RWPE2 (cell line): ENCODE results near the gene HEMGN.
"Not testable (repeated sequence)": the region's sequence is repeated elsewhere in the genome, so short reads cannot be mapped to it uniquely, and the experiment has no call there.

ENCODE experiments used
- ATAC-seq: fragments of 200-7000 bp; cut with Tn5 transposase; 3 replicates; pipeline ENCODE4 v1.9.1; 2021; ENCODE audit warnings: low read depth
- DNase-seq: peaks from one replicate; pipeline ENCODE4 v3.0.0-alpha.2; 2020; ENCODE audit warnings: low spot score
- H3K27ac ChIP-seq: fragments of 450-650 bp; 2 replicates; pipeline ENCODE4 v1.5.1; 2017; ENCODE audit warnings: mild to moderate bottlenecking; ENCODE audit not compliant: poor library complexity, severe bottlenecking
- H3K27me3 ChIP-seq: fragments of 250-450 bp; sonication (Bioruptor Pico); 2 replicates; pipeline ENCODE4 v1.5.1; 2021; ENCODE audit warnings: mild to moderate bottlenecking, moderate library complexity; ENCODE audit not compliant: insufficient read depth, poor library complexity, severe bottlenecking
- H3K36me3 ChIP-seq: fragments of 250-450 bp; sonication (Bioruptor Pico); 2 replicates; pipeline ENCODE4 v1.5.1; 2020; ENCODE audit warnings: low read depth, mild to moderate bottlenecking, moderate library complexity
- H3K4me1 ChIP-seq: fragments of 250-450 bp; sonication (Bioruptor Pico); 2 replicates; pipeline ENCODE4 v1.5.1; 2021; ENCODE audit warnings: mild to moderate bottlenecking, moderate library complexity; ENCODE audit not compliant: insufficient read depth, poor library complexity, severe bottlenecking
- H3K4me3 ChIP-seq: fragments of 250-450 bp; sonication (Bioruptor Pico); 2 replicates; pipeline ENCODE4 v1.5.1; 2021; ENCODE audit warnings: mild to moderate bottlenecking, moderate library complexity; ENCODE audit not compliant: severe bottlenecking
- H3K9me3 ChIP-seq: fragments of 250-450 bp; sonication (Bioruptor Pico); 2 replicates; pipeline ENCODE4 v1.5.1; 2021; ENCODE audit warnings: mild to moderate bottlenecking, moderate library complexity; ENCODE audit not compliant: severe bottlenecking
- CTCF ChIP-seq: fragments of 450-650 bp; IDR thresholded peaks from one replicate; pipeline ENCODE4 v1.5.1; 2017; ENCODE audit warnings: mild to moderate bottlenecking, moderate library complexity; ENCODE audit not compliant: poor library complexity, severe bottlenecking

The HEMGN gene

GRCh38 chr9:97980479-97980803 is 42.5 kb upstream of the HEMGN start:
- H3K27me3 ChIP-seq: no peaks in the 10 kb centered on the region
- H3K9me3 ChIP-seq: no peaks in the 10 kb centered on the region
- no peaks in the 10 kb centered on the region for H3K36me3 ChIP-seq
- H3K4me1 ChIP-seq: peaks cover under 1% of the 10 kb centered on the region
- DNase-seq (no peak), ATAC-seq (no peak)
- no peak overlapping the region for H3K4me3 ChIP-seq
- no peak for TF ChIP-seq CTCF
- H3K27ac ChIP-seq: no peak overlapping the region

DNA sequence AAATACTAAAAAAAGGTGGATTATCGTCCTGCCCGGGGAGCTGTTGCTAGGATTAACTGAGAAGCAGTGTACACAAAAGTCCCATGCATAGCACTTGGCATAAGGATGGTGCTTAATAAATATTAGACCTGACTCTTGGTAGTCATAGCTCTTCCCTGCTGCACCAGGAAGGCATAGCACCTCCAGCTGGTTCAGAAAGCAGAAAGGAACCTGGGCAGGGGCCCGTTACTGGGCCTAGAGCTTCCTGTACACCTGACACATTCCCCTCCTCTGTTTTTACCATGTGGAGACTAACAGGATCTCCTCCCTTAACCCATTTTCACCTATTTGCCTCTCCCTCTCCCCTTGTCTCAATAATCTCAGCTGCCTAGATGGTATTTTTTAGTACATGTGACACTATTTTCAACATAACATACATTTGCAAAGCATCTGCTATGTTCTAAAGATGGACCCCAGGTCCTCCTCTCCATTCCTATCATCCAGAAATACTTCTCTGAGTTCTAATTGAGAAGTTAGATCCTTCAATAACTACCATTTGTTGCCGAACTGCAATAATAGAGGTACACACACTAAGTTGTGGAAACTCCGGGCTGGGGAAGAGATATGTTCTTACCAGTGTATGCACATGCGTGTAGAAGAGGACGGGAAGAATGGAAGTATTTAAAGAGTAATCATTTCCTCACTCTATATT is 42.0 kb upstream of the HEMGN start:
- ATAC-seq: no peak
- no peak overlapping the region for H3K4me3 ChIP-seq
- H3K4me1 ChIP-seq: no peaks in the 10 kb centered on the region
- TF ChIP-seq CTCF: no peak
- H3K9me3 ChIP-seq: no peaks in the 10 kb centered on the region
- no peaks in the 10 kb centered on the region for H3K27me3 ChIP-seq
- H3K36me3 ChIP-seq: no peaks in the 10 kb centered on the region
- no peak for DNase-seq
- no peak overlapping the region for H3K27ac ChIP-seq

DNA sequence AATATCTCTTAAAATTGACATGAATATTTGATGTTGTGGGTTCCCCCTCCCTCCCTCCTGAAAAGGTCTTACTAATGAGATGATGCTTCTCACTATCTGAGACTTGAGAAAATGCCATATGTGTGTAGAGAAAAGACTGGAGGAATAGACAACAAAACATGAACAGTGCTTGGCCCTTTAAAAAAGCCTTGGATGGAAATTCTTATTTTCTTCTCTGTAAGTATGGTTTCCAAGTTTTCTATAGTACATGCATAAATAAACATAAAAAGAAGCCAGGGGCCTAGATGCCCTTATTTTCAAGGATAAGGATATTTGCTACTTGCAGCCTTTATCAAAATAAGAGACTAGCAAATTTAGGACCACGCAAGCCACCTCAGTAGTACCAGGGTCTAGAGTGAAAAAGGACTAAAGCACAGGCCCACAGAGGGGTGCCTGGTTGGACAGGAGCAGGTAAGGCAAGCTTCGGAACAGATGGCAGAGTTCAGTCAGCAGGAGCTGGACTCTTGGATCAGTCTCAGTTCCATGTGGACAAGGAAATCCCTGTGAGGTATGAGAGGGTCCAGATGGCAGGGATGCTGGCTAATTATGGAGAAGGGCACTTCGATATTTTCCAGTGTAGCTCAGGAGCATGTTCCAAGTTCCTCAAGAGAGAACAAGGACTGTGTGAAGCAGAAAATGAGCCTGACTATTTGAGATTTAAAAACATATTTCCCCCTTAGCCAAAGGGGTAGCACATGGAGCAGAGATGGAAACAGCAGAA is 40.6 kb upstream of the HEMGN start:
- ATAC-seq (no peak), DNase-seq (no peak)
- Histone ChIP-seq H3K27ac (no peak overlapping the region), H3K36me3 (no peaks in the 10 kb centered on the region), H3K9me3 (no peaks in the 10 kb centered on the region), H3K4me3 (no peak overlapping the region), H3K27me3 (no peaks in the 10 kb centered on the region), H3K4me1 (no peaks in the 10 kb centered on the region)
- no peak for TF ChIP-seq CTCF

DNA sequence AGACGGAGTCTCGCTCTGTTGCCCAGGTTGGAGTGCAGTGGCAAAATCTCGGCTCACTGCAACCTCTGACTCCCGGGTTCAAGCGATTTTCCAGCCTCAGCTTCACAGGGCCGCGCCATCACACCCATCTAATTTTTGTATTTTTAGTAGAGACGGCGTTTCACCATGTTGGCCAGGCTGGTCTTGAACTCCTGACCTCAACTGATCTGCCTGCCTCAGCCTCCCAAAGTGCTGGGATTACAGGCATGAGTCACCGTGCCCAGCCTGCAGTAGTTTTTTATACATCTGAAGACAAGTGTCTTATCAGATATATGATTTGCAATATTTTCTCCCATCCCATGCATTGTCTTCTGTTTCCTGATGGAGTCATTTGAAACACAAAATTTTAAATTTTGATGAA is 38.7 kb upstream of the HEMGN start:
- not testable (repeated sequence) for H3K4me3 ChIP-seq

GRCh38 chr9:97975376-97975775 is 37.4 kb upstream of the HEMGN start:
- Histone ChIP-seq H3K4me1 (no peaks in the 10 kb centered on the region), H3K36me3 (no peaks in the 10 kb centered on the region), H3K9me3 (no peaks in the 10 kb centered on the region), H3K4me3 (no peak overlapping the region), H3K27me3 (peaks cover 3% of the 10 kb centered on the region), H3K27ac (no peak overlapping the region)
- DNase-seq (no peak), ATAC-seq (no peak)
- no peak for TF ChIP-seq CTCF

More for the DNA sequence above, 38.7 kb upstream of the HEMGN start:
- not testable (repeated sequence) for DNase-seq, H3K4me1 ChIP-seq, ATAC-seq, H3K9me3 ChIP-seq, H3K27me3 ChIP-seq, H3K36me3 ChIP-seq, H3K27ac ChIP-seq
